G401 (cell line): Measurements from ENCODE around the gene GH2. TPM values are rescaled to one million over a fixed set of nuclear protein-coding genes. Genes with fewer than 3 reads are reported as not detected.
"Not testable (repeated sequence)": the region's sequence is repeated elsewhere in the genome, so short reads cannot be mapped to it uniquely, and the experiment has no call there.

Source experiments
- DNase-seq: peaks from one replicate; pipeline ENCODE4 v3.0.0-alpha.2; 2015; ENCODE audit warnings: low spot score
- in situ Hi-C: cut with HindIII; loops from 2 replicates; pipeline ENCODE4 v1.10.0; 2016; ENCODE audit warnings: low sequenced_read_pairs, mixed read lengths
- total RNA-seq: library from RNA; depleted of rRNA; stranded (reverse); fragments of >200 nt; shearing (Covaris generic); gene quantifications from 2 replicates; pipeline ENCODE4 v1.2.3, GENCODE V29; 2014

The GH2 gene
- total RNA-seq, 1 experiment from 2014 or later, result not detected

DNA sequence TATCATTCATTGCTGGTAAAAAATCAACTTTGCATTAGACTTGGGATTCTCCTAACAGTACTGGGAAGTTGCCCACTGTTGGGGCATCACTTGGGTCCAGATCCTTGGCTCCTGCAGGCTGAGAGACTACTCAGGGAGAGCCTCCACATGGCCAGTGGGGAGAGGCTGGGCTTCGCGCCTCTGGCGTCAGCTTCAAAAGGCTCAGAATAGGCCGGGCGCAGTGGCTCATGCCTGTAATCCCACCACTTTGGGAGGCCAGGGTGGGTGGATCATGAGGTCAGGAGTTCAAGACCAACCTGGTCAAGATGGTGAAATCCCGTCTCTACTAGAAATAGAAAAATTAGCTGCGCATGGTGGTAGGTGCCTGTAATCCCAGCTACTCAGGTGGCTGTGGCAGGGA, 32.7 kb upstream of the GH2 start:
- no peak for DNase-seq
- in situ Hi-C loops, result no loop called here

- in situ Hi-C loops, result no loop called here
- peak; percentile 19 for DNase-seq
Observed at GRCh38 chr17:63911657-63912100, 29.9 kb upstream of the GH2 start.

DNA sequence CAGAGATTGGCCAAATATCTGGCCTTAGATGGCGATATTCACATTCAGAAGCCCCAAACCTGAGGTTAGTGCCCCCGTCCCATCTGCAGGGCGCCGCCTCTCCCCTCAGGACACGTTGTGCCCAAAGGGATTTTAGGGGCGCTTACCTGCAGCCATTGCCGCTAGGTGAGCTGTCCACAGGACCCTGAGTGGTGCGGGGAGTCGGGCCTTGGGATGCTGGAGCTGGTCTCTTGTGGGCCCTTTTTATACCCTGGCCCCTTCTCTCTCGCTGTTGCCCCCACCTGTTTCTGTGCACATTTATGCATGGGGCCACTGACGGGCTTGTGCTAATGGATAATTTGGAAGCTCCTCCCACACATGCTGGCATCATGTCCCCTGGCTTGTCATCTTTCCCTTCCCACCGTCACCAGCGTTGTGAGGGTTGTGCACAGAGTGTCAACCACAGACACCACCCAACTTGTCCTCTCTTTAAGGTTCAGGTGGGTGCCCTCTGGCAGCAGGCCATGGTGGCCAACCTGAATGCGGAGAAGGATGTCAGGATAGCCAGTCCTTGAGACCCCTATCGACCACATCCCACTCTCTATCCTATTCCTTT, 29.4 kb upstream of the GH2 start, which contains the start of gene CSHL1:
Gene CSHL1 (minus strand): TSS at position 218 of the 595 bp plus-strand sequence. CDS start 62 bp downstream, at position 156.
- in situ Hi-C loops, result no loop called here
- no peak for DNase-seq

DNA sequence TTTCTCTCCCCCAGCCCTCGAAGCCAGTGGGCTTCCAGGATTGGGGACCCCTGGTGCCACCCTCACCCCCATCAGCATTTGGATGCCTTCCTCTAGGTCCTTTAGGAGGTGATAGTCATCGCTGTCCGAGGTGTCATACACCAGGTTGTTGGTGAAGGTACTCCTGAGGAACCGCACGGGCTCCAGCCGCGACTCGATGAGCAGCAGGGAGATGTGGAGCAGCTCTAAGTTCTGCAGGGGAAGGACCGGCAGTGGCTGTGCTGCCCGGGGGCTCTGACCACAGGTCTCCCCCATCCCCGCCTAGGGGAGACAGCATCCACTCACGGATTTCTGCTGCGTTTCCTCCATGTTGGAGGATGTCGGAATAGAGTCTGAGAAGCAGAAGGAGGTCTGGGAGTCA, 28.4 kb upstream of the GH2 start:
- DNase-seq, result no peak
- in situ Hi-C loops, result no loop called here

DNA sequence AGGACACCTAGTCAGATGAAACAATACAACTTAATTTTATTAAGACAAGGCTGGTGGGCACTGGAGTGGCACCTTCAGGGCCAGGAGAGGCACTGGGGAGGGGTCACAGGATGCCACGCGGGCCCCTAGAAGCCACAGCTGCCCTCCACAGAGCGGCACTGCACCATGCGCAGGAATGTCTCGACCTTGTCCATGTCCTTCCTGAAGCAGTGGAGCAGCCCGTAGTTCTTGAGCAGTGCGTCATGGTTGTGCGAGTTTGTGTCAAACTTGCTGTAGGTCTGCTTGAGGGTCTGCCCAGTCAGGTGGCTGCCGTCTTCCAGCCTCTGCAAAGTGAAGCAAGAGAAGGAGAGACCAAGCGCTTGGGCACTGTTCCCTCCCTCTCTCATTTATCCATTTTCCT, 27.8 kb upstream of the GH2 start:
- in situ Hi-C loops, DNase-seq: not testable (repeated sequence)

DNA sequence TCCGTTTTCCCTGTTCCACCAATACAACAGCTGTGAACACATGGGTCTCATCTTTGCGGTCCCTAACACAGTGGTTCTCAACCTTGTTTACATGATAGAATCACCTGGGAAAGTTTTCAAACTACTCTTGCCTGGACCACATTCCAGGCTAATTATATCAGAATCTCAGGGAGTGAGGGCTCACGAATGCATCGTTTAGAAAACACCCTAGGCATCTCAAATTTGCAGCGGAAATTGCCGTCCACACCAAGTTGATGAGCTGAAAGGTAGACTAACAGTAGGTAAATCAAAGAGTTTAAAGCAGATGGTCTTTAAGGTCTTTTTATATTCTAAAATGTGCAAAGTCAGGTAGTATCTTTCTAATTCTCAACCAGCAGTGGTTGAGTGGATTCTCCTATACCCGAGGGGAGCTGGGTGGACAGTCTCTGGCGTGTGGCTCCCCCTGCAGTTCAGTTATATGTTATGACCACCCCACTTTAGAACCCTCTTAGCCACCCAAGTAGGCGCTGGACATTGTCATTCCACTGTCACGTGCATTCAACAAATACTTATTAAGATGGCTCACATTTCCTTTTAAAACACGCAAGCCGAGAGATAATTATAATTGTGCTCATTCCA, 25.5 kb upstream of the GH2 start:
- in situ Hi-C loops, DNase-seq: not testable (repeated sequence)

DNA sequence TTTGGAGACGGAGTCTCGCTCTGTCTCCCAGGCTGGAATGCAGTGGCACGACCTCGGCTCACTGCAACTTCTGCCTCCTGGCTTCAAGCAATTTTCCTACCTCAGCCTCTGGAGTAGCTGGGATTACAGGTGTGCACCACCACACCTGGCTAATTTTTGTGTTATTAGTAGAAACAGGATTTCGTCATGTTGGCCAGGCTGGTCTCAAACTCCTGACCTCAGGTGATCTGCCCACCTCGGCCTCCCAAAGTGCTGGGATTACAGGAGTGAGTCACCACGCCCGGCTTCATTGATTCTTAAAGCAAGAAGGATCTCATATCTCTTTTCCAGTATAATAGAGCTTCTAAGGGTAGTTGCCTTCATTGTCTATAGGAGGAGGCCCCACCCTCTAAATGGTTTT, 23.1 kb upstream of the GH2 start:
- in situ Hi-C loops, DNase-seq: not testable (repeated sequence)

DNA sequence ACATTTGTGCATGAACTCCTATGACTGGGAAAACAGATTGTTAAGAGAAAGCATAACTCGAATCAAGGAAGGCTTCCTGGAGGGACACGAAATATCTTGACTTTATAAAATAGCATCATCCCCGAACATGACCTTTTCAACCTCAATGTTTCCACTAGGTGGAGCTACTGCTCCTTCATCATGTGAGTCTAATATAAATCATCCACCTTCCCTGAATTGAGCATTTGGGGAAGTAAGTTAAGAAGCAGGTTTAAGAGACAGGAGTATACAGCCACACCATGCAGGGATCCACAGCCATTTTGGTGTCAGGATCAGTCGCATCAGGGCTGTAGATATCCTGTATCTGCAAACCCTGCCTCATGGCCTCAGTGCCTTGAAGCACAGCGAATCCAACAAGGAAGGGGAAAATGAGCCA, 22.1 kb upstream of the GH2 start:
- in situ Hi-C loops, DNase-seq: not testable (repeated sequence)

DNA sequence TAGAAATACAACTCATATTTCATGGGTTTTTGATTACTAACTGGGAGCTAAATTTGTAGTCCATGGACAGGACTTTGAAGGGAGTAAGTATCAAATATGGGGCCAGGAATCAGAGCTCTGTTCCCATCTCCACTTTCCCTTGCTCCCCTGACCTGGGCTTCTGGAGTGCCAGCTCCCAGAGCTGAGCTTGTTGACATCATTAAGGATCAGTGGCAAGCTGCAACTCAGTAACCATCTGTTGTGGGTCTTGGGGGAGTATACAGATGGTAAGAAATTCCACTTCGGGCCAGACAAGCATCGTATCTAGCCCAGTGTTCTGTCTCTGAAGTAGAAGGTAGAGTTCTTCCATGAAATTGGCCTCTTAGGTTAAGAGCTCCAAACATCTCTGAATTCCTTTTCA, 20.2 kb upstream of the GH2 start:
- in situ Hi-C loops, DNase-seq: not testable (repeated sequence)

GRCh38 chr17:63898899-63899798, 17.4 kb upstream of the GH2 start:
- in situ Hi-C loops, DNase-seq: not testable (repeated sequence)

GRCh38 chr17:63896524-63897354, 15.0 kb upstream of the GH2 start, which contains the start of gene CSH1:
Gene CSH1, minus strand, starts transcription at chr17:63896574. Its CDS starts 63 bp downstream, at chr17:63896511.
- in situ Hi-C loops, DNase-seq: not testable (repeated sequence)

- DNase-seq, in situ Hi-C loops: not testable (repeated sequence)
Observed at GRCh38 chr17:63894821-63895220, 13.1 kb upstream of the GH2 start.

DNA sequence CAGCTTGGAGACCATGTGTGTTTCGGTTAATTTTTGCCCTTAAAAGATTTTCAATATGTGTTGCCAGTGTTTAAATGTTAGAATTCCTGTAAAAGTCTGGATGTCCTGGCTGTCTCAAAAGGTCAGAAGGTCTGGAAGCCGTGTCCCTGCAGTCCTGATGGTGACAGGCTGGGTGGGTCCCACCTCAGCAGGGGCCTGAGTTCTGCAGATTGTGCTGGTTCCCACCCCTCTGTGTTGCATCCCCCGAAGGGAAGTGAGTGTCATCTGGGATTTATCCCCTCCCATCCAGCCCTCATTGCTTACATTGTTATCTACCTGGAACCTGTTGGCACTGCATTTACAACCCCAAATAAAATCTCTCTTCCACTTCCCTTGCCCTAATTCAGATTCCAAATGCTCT, 12.3 kb upstream of the GH2 start:
- in situ Hi-C loops, DNase-seq: not testable (repeated sequence)

DNA sequence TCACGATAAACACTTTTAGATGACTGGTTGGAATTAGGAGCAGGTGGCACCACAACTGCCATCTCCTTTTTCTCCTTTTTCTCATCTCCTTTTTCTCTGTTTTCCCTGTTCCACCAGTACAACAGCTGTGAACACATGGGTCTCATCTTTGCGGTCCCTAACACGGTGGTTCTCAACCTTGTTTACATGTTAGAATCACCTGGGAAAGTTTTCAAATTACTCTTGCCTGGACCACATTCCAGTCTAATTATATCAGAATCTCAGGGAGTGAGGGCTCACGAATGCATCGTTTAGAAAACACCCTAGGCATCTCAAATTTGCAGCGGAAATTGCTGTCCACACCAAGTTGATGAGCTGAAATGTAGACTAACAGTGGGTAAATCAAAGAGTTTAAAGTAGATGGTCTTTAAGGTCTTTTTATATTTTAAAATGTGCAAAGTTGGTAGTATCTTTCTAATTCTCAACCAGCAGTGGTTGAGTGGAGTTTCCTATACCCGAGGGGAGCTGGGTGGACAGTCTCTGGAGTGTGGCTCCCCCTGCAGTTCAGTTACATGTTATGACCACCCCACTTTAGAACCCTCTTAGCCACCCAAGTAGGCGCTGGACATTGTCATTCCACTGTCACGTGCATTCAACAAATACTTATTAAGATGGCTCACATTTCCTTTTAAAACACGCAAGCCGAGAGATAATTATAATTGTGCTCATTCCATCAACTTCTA, 10.7 kb upstream of the GH2 start:
- not testable (repeated sequence) for DNase-seq

DNA sequence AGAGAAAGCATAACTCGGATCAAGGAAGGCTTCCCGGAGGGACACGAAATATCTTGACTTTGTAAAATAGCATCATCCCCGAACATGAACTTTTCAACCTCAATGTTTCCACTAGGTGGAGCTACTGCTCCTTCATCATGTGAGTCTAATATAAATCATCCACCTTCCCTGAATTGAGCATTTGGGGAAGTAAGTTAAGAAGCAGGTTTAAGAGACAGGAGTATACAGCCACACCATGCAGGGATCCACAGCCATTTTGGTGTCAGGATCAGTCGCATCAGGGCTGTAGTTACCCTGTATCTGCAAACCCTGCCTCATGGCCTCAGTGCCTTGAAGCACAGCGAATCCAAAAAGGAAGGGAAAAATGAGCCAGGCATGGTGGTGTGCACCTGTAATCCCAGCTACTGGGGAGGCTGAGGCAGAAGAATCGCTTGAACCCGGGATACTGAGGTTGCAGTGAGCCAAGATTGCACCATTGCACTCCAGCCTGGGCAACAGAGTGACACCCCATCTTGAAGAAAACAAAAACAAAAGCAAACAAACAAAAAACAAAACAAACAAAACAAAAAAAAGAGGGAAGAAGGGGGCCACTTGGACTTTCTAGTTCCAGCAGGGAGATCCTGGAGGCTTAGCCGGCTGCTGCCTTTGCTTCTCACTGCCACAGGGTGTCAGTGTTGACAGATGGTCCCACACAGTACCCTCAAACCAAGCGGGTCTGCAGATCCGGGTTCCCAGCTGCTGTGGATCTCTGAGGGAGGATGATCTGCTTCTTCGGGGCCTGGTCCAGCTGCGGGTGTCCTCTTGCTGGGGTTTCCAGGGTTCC, 7.5 kb upstream of the GH2 start:
- in situ Hi-C loops, result not testable (repeated sequence)
- DNase-seq, result peak; percentile 37

More for the DNA sequence above, 10.7 kb upstream of the GH2 start:
- in situ Hi-C loops, result not testable (repeated sequence)

DNA sequence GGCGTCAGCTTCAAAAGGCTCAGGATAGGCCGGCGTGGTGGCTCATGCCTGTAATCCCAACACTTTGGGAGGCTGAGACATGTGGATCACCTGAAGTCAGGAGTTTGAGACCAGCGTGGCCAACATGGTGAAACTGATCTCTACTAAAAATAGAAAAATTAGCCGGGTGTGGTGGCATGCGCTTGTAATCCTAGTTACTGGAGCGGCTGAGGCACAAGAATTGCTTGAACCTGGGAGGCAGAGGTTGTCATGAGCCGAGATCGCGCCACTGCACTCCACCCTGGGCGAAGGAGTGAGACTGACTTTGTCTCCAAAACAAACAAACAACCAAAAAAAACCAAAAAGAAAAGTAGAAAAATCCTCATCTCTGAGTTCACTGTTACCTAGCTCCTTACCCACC, 3.4 kb upstream of the GH2 start:
- in situ Hi-C loops, DNase-seq: not testable (repeated sequence)

- in situ Hi-C loops, DNase-seq: not testable (repeated sequence)
Observed at GRCh38 chr17:63882626-63883126, 932 bp upstream of the GH2 start.
